Neutrophil (primary cell): ENCODE results near the gene CDC16.
"Not testable (repeated sequence)": the region's sequence is repeated elsewhere in the genome, so short reads cannot be mapped to it uniquely, and the experiment has no call there.

ENCODE experiments used
- H3K27ac ChIP-seq: fragments of 200-600 bp; sonication (generic); 2 replicates; pipeline ENCODE4 v1.5.1; 2016; ENCODE audit warnings: mild to moderate bottlenecking, moderate library complexity
- H3K27me3 ChIP-seq: fragments of 200-600 bp; sonication (generic); 2 replicates; pipeline ENCODE4 v1.6.0; 2016; ENCODE audit warnings: mild to moderate bottlenecking
- H3K36me3 ChIP-seq: fragments of 200-600 bp; sonication (generic); 2 replicates; pipeline ENCODE4 v1.5.1; 2017
- H3K4me1 ChIP-seq, 2 experiments: fragments of 200-600 bp in 1 of 2; sonication (generic) in 1 of 2; 1 replicate in 1 of 2; 2 replicates in 1 of 2; pipeline versions ENCODE4 v1.5.1 to v1.6.1; 2013 to 2016; ENCODE audit warnings: low read depth in 1 of 2, low read length in 1 of 2, mild to moderate bottlenecking in 1 of 2, moderate library complexity in 1 of 2; ENCODE audit not compliant: control insufficient read depth in 1 of 2, insufficient read depth in 1 of 2
- H3K4me3 ChIP-seq, 2 experiments: fragments of 200-600 bp in 1 of 2; sonication (generic) in 1 of 2; 1 replicate in 1 of 2; 2 replicates in 1 of 2; pipeline ENCODE4 v1.5.1; 2013 to 2016; ENCODE audit warnings: low read depth in 1 of 2, low read length in 1 of 2, mild to moderate bottlenecking in 1 of 2, moderate library complexity in 1 of 2
- H3K9me3 ChIP-seq: fragments of 200-600 bp; sonication (generic); 2 replicates; pipeline ENCODE4 v1.5.1; 2016
- TF ChIP-seq, protein P1 (sequence below): fragments of 200-600 bp; sonication (generic); IDR thresholded peaks from 2 replicates; pipeline ENCODE4 v1.5.1; 2016; ENCODE audit warnings: antibody characterized with exemption

The CDC16 gene

DNA sequence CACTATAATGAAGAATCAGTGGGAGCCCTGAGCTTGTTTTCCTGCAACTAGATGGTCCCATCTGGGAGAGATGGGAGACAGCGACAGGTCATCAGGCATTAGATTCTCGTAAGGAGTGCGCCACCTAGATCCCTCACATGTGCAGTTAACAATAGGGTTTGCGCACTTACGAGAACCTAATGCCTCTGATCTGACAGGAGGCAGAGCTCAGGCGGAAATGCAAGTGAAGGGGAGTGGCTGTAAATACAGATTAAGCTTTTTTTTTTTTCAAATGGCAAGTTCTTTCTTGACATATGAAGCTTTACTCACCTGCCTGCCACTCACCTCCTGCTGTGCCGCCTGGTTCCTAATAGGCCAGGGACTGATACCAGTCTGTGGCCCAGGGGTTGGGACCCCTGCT is 14.4 kb downstream of the CDC16 start:
- TF ChIP-seq, protein P1, sequence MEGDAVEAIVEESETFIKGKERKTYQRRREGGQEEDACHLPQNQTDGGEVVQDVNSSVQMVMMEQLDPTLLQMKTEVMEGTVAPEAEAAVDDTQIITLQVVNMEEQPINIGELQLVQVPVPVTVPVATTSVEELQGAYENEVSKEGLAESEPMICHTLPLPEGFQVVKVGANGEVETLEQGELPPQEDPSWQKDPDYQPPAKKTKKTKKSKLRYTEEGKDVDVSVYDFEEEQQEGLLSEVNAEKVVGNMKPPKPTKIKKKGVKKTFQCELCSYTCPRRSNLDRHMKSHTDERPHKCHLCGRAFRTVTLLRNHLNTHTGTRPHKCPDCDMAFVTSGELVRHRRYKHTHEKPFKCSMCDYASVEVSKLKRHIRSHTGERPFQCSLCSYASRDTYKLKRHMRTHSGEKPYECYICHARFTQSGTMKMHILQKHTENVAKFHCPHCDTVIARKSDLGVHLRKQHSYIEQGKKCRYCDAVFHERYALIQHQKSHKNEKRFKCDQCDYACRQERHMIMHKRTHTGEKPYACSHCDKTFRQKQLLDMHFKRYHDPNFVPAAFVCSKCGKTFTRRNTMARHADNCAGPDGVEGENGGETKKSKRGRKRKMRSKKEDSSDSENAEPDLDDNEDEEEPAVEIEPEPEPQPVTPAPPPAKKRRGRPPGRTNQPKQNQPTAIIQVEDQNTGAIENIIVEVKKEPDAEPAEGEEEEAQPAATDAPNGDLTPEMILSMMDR = no peak
- Histone ChIP-seq H3K4me1 (no peaks in the 10 kb centered on the region), H3K9me3 (no peaks in the 10 kb centered on the region), H3K27ac (no peak overlapping the region), H3K4me3 (no peak overlapping the region), H3K36me3 (peaks cover 92% of the 10 kb centered on the region), H3K27me3 (no peaks in the 10 kb centered on the region)

DNA sequence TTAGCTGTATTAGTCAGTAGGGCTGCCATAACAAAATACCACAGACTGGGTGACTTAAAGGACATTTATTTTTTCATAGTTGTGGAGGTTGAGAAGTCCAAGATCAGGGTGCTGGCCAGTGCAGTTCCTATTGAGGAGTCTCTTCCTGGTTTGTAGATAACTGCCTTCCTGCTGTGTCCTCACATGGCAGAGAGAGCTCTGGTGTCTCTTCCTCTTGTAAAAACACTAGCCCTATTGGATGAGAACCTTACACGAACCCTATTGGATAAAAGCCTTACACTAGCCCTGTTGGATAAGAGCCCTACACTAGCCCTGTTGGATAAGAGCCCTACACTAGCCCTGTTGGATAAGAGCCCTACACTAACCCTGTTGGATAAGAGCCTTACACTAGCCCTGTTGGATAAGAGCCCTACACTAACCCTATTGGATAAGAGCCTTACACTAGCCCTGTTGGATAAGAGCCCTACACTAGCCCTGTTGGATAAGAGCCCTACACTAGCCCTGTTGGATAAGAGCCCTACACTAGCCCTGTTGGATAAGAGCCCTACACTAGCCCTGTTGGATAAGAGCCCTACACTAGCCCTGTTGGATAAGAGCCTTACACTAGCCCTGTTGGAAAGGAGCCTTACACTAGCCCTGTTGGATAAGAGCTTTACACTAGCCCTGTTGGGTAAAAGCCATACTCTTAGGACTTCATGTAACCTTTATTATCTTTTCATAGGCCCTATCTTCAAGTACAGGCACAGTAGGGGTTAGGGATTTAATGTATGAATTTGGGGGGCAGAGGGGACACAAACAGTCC is 17.1 kb downstream of the CDC16 start:
- not testable (repeated sequence) for H3K27ac ChIP-seq, H3K9me3 ChIP-seq, H3K27me3 ChIP-seq, H3K4me3 ChIP-seq, H3K4me1 ChIP-seq
- peaks cover 91% of the 10 kb centered on the region for H3K36me3 ChIP-seq

DNA sequence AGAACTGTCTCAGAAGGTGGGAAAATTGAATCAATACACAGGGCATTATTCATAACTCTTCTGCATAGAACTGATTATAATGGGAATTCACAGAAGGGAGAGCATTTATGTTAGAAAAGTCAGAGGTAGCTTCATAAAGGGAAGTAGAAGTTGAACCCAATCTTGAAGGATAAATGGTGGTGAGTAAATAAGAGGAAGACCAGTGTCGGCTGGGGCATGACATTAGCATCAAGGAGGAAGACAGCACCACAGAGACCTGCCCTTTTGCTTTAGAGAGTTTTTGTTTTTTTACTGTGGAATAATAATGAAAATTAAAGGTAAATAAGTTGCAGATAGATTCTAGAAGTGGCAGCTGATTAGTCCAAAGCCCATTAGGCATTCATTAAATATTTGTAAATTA is 21.9 kb downstream of the CDC16 start:
- peaks cover 89% of the 10 kb centered on the region for H3K36me3 ChIP-seq
- H3K9me3 ChIP-seq = no peaks in the 10 kb centered on the region
- H3K4me3 ChIP-seq = no peak overlapping the region
- no peak overlapping the region for H3K27ac ChIP-seq
- no peaks in the 10 kb centered on the region for H3K27me3 ChIP-seq
- no peaks in the 10 kb centered on the region for H3K4me1 ChIP-seq
- TF ChIP-seq, protein P1 = no peak

DNA sequence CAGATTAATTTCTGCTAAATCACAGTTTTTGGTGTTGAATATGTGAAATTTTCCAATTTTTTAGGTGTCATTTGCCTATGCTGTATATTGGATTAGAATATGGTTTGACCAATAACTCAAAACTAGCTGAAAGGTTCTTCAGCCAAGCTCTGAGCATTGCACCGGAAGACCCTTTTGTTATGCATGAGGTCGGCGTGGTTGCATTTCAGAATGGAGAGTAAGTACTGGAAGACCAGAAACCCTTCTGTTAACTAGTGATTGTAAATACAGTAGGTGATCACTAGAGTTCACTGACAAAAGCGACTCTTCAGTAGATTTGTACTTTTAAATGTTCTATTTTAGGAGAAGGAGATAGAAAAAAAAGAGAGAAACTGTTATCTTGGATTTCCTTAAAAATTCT is 22.3 kb downstream of the CDC16 start:
- Histone ChIP-seq H3K27ac (no peak overlapping the region), H3K4me3 (no peak overlapping the region), H3K36me3 (peaks cover 88% of the 10 kb centered on the region), H3K27me3 (no peaks in the 10 kb centered on the region), H3K9me3 (no peaks in the 10 kb centered on the region), H3K4me1 (no peaks in the 10 kb centered on the region)
- TF ChIP-seq, protein P1 = no peak

DNA sequence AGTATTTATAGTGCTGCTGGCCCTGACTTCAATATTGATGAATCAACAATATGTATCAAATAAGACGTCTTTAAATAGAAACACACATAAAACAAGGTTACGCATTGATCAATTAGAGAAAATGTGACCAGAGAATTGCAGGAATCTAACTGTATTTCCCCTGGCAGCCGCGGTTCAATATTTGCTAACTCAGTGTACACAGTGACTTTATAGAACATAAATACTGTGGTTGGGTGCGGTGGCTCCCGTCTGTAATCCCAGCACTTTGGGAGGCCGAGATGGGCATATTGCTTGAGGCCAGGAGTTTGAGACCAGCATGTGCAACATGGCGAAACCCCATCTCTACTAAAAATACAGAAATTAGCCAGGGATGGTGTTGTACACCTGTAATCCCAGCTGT is 23.9 kb downstream of the CDC16 start:
- H3K4me1 ChIP-seq = no peaks in the 10 kb centered on the region
- no peak overlapping the region for H3K4me3 ChIP-seq
- H3K9me3 ChIP-seq = no peaks in the 10 kb centered on the region
- H3K27me3 ChIP-seq = no peaks in the 10 kb centered on the region
- TF ChIP-seq, protein P1 = no peak
- H3K36me3 ChIP-seq = peaks cover 91% of the 10 kb centered on the region
- H3K27ac ChIP-seq = no peak overlapping the region

DNA sequence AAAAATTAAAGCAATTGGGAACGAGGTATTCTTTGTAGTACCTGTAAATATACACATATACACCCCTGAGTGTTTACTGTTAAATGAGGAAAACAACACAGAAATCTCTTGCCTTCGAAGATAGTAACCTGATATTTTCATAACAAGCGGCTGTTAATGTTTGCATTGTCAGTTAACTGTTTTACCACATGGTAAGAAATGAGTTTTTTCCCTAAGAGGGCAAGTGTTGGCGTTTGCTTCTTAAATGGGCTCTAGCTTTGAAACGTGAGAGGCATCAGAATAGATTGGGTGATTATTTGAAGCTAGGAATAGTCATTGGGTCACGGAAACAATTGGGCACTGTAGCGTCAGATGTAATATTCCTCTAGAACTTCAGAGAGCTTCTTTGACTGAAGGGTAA is 24.7 kb downstream of the CDC16 start:
- H3K9me3 ChIP-seq = no peaks in the 10 kb centered on the region
- TF ChIP-seq, protein P1 = no peak
- peaks cover 97% of the 10 kb centered on the region for H3K36me3 ChIP-seq
- no peaks in the 10 kb centered on the region for H3K4me1 ChIP-seq
- no peak overlapping the region for H3K4me3 ChIP-seq
- H3K27ac ChIP-seq = no peak overlapping the region
- no peaks in the 10 kb centered on the region for H3K27me3 ChIP-seq
